Measurements from ENCODE around the gene RFXAP.

The RFXAP gene

DNA sequence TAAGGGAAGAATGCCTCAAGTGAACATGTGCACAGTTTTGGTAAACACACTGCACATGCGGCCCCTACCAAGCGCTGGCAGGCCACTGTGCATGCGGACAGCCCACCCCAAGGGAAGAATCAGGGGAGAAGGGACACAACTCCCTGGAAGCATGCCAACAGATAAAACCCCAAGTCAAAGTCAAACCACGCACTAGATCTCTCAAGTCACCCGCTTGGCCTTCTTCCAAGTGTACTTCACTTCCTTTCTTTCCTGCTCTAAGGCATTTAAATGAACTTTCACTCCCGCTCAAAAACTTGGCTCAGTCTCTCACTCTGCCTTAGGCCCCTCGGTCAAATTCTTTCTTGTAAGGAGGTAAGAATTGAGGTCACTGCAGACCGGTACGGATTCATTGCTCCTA lies 4.6 kb upstream of the RFXAP start:
- no peak for DNase-seq (ENCODE audit: low read depth)

DNA sequence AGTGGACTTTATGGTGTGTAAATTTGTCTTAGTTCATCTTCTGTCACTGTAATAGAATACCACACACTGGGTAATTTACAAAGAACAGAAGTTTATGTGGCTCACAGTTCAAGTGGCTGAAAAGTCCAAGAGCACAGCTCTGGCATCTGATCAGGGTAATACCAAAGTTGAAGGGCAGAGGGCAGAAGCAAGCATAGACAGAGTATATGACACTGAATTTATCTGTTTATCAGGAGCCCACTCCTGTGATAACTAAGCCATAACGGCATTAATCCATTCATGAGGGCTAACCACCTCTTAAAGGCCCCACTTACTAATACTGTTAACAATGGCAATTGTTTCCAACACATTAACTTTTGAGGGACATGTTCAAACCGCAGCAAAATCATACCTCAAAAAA lies 4.0 kb upstream of the RFXAP start:
- TF ChIP-seq, protein P1, sequence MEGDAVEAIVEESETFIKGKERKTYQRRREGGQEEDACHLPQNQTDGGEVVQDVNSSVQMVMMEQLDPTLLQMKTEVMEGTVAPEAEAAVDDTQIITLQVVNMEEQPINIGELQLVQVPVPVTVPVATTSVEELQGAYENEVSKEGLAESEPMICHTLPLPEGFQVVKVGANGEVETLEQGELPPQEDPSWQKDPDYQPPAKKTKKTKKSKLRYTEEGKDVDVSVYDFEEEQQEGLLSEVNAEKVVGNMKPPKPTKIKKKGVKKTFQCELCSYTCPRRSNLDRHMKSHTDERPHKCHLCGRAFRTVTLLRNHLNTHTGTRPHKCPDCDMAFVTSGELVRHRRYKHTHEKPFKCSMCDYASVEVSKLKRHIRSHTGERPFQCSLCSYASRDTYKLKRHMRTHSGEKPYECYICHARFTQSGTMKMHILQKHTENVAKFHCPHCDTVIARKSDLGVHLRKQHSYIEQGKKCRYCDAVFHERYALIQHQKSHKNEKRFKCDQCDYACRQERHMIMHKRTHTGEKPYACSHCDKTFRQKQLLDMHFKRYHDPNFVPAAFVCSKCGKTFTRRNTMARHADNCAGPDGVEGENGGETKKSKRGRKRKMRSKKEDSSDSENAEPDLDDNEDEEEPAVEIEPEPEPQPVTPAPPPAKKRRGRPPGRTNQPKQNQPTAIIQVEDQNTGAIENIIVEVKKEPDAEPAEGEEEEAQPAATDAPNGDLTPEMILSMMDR (conservative IDR thresholded peaks at IDR 0.05; ENCODE audit: low read length) = peak; percentile 51
- DNase-seq (ENCODE audit: low read depth) = no peak
- no peak overlapping the region for H3K4me3 ChIP-seq (ENCODE audit: low read length)

More for the DNA sequence above, 4.6 kb upstream of the RFXAP start:
- TF ChIP-seq, protein P1 (conservative IDR thresholded peaks at IDR 0.05; ENCODE audit: low read length) = no peak
- H3K4me3 ChIP-seq (ENCODE audit: low read length) = no peak overlapping the region

DNA sequence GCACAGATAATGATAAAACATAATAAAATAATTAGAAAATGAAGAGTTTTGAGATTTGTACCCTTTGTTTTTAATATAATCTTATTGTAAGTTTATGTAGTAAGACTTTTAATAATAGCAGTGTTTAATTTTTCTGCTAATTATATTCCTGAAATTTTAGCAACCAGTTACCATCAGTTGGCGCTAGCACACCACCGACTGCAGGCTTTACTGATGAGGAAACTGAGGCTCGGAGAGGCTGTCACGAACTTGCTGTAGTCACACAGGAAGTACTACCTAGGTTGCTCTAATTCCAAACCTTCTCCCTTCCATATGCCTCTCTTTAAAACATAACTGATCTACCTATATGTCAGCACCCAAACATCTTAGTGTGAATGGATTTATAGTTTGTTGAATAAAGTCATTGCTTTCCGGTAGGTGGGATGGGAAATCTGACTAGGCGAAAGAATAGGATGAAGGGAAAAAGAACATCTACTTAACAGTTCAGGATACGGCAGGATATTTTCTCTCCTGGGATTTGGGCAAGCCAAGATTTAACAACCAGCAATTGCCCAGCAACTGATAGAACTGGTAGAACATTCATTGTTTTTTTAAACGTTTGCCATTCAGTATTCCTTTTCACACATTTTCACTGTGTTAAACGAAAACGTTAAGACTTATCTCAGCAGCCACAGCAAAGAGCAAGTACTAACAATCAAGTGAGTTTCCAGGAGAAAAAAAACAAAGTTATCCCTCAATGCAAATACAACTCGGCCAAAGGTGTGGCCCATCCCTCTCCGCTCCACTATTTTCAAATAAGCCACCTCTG lies 822 bp upstream of the RFXAP start:
- H3K4me3 ChIP-seq (ENCODE audit: low read length) = peak overlapping the region; percentile 83
- TF ChIP-seq, protein P1 (conservative IDR thresholded peaks at IDR 0.05; ENCODE audit: low read length) = no peak
- no peak for DNase-seq (ENCODE audit: low read depth)

DNA sequence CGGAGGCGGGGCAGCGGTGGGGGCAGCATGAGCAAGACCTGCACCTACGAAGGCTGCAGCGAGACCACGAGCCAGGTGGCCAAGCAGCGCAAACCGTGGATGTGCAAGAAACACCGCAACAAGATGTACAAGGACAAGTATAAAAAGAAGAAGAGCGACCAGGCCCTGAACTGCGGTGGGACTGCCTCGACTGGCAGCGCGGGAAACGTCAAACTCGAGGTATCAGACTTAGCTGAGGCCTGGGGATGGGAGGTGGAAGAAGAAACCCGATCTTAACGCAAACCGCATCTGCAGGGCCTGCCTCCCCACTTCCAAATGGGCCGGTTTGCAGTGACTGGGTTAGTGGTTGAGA lies 693 bp downstream of the RFXAP start:
- DNase-seq (ENCODE audit: low read depth) = peak; percentile 26
- TF ChIP-seq, protein P1 (conservative IDR thresholded peaks at IDR 0.05; ENCODE audit: low read length) = no peak
- peak overlapping the region; percentile 83 for H3K4me3 ChIP-seq (ENCODE audit: low read length)

DNA sequence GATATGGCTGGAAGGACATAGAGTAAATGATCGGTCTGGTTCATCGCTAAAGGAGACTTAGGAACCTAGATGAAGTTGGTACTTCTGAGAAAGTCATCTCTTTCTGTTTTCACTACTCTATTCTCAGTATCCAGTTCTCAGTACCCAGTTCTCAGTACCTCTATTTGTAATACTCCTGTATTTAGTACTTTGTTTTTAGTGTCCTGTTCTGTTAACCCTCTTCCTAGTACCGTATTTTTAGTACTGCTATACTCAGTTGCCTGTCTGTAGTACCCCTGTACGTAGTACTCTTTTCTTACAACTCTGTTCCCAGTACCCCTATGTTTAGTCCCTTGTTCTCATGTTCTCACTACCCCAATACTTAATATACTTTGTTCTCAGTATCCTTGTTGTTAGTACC lies 1.2 kb downstream of the RFXAP start:
- TF ChIP-seq, protein P1 (conservative IDR thresholded peaks at IDR 0.05; ENCODE audit: low read length) = no peak
- DNase-seq (ENCODE audit: low read depth) = no peak
- peak overlapping the region; percentile 83 for H3K4me3 ChIP-seq (ENCODE audit: low read length)

DNA sequence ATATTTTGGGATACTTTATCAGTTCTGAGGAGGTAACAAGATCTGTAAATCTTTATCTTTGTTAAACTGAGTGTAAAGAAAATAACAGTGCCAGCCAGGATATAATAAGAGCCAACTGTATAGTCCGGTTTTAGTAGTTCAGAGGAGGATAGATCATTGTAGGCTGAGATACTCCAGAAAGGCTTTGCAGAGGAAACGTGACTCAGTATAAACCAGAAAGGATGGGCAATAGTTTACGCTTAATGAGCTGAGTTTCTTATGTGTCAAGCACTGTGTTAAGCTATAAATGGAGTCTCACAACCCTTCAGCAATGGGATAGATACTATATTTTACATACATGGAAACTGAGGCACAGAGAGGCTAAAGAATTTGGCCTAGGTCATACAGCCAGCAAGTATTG lies 3.8 kb downstream of the RFXAP start:
- TF ChIP-seq, protein P1 (conservative IDR thresholded peaks at IDR 0.05; ENCODE audit: low read length) = no peak
- H3K4me3 ChIP-seq (ENCODE audit: low read length) = no peak overlapping the region
- no peak for DNase-seq (ENCODE audit: low read depth)

DNA sequence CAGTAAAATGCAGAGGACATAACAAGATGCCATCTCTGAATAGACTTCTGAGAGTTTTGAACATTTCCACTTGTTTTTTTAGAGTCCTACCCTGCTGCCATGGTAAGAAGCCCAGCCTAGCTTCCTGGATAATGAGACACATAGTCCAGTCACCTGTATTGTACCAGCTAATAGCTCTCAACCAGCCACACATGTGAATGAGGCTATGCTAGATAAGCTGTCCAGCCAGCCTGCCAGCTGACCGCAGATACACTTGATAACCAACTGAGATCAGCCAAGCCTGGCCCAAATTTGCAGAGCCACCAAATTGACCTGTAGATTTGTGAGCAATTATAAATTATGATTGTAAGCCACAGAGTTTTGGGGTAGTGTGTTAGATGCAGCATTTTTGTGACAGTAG lies 10.7 kb downstream of the RFXAP start:
- DNase-seq (ENCODE audit: low read depth) = no peak
- TF ChIP-seq, protein P1 (conservative IDR thresholded peaks at IDR 0.05; ENCODE audit: low read length) = no peak
- no peak overlapping the region for H3K4me3 ChIP-seq (ENCODE audit: low read length)
